ENCODE data around the gene CARD14.
A peak's percentile ranks its signal among the peaks of the same experiment; 100 is the strongest.
"Not testable (repeated sequence)": the region's sequence is repeated elsewhere in the genome, so short reads cannot be mapped to it uniquely, and the experiment has no call there.

Gene CARD14

GRCh38 chr17:80151333-80151732, 18.5 kb upstream of the CARD14 start:
- DNase-seq (ENCODE audit: low spot score) = peak; percentile 45

GRCh38 chr17:80152081-80152702, 17.6 kb upstream of the CARD14 start:
- DNase-seq (ENCODE audit: low spot score) = no peak

GRCh38 chr17:80153004-80153403, 16.8 kb upstream of the CARD14 start:
- DNase-seq (ENCODE audit: low spot score) = no peak

- no peak for DNase-seq (ENCODE audit: low spot score)
Observed at GRCh38 chr17:80154166-80154565, 15.7 kb upstream of the CARD14 start.

GRCh38 chr17:80155600-80155999, 14.2 kb upstream of the CARD14 start:
- not testable (repeated sequence) for DNase-seq (ENCODE audit: low spot score)

GRCh38 chr17:80158846-80159245, 11.0 kb upstream of the CARD14 start:
- DNase-seq (ENCODE audit: low spot score) = no peak

GRCh38 chr17:80160536-80160935, 9.3 kb upstream of the CARD14 start:
- no peak for DNase-seq (ENCODE audit: low spot score)

GRCh38 chr17:80163336-80163735, 6.5 kb upstream of the CARD14 start:
- DNase-seq (ENCODE audit: low spot score) = no peak

GRCh38 chr17:80164185-80164584, 5.6 kb upstream of the CARD14 start:
- no peak for DNase-seq (ENCODE audit: low spot score)

GRCh38 chr17:80166446-80166845, 3.4 kb upstream of the CARD14 start:
- DNase-seq (ENCODE audit: low spot score) = peak; percentile 3

GRCh38 chr17:80168371-80168770, 1.5 kb upstream of the CARD14 start:
- no peak for DNase-seq (ENCODE audit: low spot score)

- no peak for DNase-seq (ENCODE audit: low spot score)
Observed at GRCh38 chr17:80169107-80169506, 723 bp upstream of the CARD14 start.

- DNase-seq (ENCODE audit: low spot score) = no peak
Observed at GRCh38 chr17:80171681-80172080, 1.9 kb downstream of the CARD14 start.

- no peak for DNase-seq (ENCODE audit: low spot score)
Observed at GRCh38 chr17:80173126-80173525, 3.3 kb downstream of the CARD14 start.

- no peak for DNase-seq (ENCODE audit: low spot score)
Observed at GRCh38 chr17:80173916-80174315, 4.1 kb downstream of the CARD14 start.

GRCh38 chr17:80176757-80177156, 6.9 kb downstream of the CARD14 start:
- DNase-seq (ENCODE audit: low spot score) = no peak

- DNase-seq (ENCODE audit: low spot score) = no peak
Observed at GRCh38 chr17:80177986-80178595, 8.3 kb downstream of the CARD14 start.

- DNase-seq (ENCODE audit: low spot score) = no peak
Observed at GRCh38 chr17:80180192-80180591, 10.4 kb downstream of the CARD14 start.

GRCh38 chr17:80181431-80181830, 11.6 kb downstream of the CARD14 start:
- no peak for DNase-seq (ENCODE audit: low spot score)

- DNase-seq (ENCODE audit: low spot score) = no peak
Observed at GRCh38 chr17:80182118-80182844, 12.5 kb downstream of the CARD14 start.

- DNase-seq (ENCODE audit: low spot score) = no peak
Observed at GRCh38 chr17:80182845-80183223, 13.0 kb downstream of the CARD14 start.

GRCh38 chr17:80183581-80184422, 14.0 kb downstream of the CARD14 start:
- DNase-seq (ENCODE audit: low spot score) = no peak

GRCh38 chr17:80184423-80184714, 14.5 kb downstream of the CARD14 start:
- no peak for DNase-seq (ENCODE audit: low spot score)
